Superior temporal gyrus (tissue), 1 donor: ENCODE data around the gene MGAT4B.

Source experiments
- DNase-seq: peaks from one replicate; pipeline ENCODE4 v3.0.0-alpha.2; 2016; ENCODE audit errors: extremely low spot score

MGAT4B gene

GRCh38 chr5:179825655-179826182 is 19.1 kb upstream of the MGAT4B start:
- no peak for DNase-seq

- no peak for DNase-seq
These were observed 18.1 kb upstream of the MGAT4B start for GRCh38 chr5:179824745-179825112.

- DNase-seq = no peak
These were observed 17.5 kb upstream of the MGAT4B start for GRCh38 chr5:179823937-179824744.

- no peak for DNase-seq
These were observed 15.9 kb upstream of the MGAT4B start for GRCh38 chr5:179822444-179822990.

- no peak for DNase-seq
These were observed 15.4 kb upstream of the MGAT4B start for GRCh38 chr5:179822059-179822432.

- peak; percentile 88 for DNase-seq
These were observed 14.8 kb upstream of the MGAT4B start for GRCh38 chr5:179821298-179822058.

- DNase-seq = peak; percentile 91
These were observed 14.0 kb upstream of the MGAT4B start, which contains the start of gene SQSTM1 for GRCh38 chr5:179820483-179821297. TSS of gene SQSTM1 (plus strand) at chr5:179820905. CDS start at chr5:179820937, 32 bp downstream.

GRCh38 chr5:179820127-179820482 is 13.4 kb upstream of the MGAT4B start:
- peak; percentile 36 for DNase-seq

DNA sequence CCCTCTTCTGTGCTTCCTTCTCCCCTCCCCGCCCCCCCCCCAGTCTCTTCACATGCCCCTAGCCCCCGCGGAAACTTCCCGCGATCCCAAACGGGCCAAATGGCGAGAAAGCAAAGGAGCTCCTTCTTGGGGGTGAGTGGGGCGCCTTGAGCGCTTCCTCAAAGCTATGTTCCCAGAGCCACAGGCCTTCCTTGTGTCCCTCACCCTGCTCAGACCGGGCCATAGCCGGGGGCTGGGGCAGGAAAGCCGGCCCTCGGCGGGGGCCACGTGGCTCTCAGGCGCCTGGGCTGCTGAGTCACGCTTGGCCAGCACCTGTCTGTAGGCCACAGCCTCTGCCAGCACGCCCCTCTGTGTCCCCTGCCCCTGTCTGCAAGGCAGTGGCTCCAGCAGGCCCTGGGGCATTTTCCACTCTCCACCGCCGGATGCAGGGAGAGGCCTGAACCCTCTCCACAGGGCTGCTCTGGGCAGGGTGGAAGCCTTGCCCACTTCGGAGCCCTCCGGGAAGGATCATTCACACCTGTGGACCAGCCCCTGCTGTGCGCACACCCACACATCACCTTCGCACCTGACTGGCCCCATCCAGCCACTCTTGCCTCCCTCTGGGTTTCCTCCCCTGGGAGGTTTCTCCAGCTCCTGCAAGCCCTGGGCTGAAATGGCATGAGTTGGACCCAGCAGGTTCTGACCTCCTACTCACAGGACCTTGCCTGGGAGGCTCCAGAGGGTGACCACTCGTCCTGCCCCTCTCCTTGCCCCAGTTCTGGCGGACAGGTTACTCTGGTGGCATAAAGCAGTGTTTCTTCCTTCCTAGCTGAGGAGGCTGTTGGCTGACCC is 12.8 kb upstream of the MGAT4B start:
- DNase-seq = peak; percentile 70

DNA sequence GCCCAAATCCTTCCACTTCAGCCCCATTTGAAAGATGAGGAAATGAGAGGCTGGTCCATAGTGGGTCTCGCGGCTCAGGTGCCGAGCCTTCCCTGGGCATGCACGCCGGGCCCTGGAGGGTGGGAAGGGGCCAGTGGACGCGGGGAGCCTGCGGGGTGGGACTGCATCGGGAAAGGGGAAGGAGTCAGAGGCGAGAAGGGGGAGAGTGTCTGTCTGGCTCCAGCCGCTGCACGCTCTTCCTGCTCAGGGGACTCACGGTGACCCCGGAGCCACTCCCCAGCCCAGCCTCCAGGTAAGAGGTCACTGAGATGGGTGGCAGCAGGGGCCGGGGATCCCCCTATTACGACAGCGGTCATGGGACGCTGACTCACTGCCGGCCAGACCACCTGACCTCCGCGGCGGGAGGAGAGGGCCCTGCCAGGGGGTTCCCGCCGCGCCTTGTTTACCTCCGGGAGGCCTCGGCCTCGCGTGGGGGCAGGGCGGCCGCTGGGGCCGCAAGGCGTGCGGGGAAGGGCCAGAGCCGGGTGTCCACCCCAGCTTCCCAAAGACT is 12.2 kb upstream of the MGAT4B start:
- DNase-seq = peak; percentile 93

- DNase-seq = no peak
These were observed 11.5 kb upstream of the MGAT4B start for GRCh38 chr5:179817890-179818745.

DNA sequence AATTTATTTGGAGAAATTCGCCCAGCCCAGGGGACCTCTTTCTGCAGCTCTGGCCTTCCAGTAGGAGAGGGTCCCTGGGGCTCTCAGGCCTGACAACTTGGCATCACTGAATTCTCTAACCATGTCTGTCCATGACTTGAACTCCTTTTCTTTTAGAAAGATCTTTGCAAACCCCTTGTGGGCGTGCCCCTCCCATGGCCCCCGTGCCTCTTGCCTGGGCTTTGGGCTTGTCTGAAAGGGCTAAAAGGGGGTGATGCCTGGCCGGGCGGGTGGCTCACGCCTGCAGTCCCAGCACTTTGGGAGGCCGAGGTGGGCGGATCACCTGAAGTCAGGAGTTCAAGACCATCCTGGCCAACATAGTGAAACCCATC is 10.8 kb upstream of the MGAT4B start:
- DNase-seq = no peak

GRCh38 chr5:179816796-179817469 is 10.3 kb upstream of the MGAT4B start:
- DNase-seq = no peak

DNA sequence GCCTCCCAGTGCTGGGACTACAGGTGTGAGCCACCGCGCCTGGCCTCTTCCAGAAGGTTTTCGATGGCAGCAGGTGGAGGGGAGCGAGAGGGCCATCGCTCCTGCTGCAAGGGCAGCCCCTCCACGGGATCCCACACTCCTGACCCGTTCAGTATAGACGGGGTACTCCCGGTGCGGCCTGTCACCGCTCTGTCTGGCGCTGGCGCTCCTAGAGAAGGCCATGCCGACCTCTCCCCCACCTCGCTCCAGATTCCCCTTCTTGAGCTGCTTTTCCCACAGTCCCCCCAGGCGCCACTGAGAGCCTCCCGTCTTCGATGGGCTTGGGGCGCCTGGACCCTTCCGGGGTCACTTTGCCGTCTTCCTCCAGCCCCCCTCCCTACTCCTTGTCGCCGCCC is 9.7 kb upstream of the MGAT4B start:
- DNase-seq = no peak

DNA sequence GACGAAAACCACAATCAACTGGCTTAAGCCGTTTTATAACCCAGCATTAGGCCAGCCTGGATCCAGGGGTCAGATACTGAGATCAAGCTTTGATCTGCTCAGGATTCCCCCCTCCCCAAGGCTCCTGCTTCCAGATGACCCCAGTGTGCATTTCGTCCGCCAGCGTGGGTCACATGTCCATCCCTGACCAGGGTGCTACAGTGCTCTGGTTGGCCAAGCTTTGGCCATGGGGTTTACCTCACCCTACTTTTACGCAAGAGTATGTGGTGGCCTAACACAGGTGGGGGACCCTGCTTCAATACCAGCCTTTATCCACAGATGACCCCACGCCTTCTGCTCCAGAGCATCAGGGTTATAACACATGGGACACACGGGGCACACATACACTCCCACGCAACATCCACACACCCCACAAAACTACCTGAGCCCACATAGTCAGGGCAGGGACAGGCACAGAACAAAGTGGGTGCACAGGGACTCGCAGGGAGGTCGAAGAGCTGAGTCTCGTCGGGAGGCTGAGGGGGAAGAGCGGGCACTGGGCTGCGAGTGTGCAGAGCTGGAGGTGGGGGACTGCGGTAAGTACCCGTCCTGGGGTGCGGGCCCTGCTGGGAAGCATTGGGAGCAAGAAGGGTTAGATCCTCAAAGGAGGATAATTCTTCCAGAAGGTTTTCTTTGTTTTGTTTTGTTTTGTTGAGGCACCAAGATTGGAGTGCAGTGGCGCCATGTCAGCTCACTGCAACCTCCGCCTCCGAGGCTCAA is 9.0 kb upstream of the MGAT4B start:
- no peak for DNase-seq

DNA sequence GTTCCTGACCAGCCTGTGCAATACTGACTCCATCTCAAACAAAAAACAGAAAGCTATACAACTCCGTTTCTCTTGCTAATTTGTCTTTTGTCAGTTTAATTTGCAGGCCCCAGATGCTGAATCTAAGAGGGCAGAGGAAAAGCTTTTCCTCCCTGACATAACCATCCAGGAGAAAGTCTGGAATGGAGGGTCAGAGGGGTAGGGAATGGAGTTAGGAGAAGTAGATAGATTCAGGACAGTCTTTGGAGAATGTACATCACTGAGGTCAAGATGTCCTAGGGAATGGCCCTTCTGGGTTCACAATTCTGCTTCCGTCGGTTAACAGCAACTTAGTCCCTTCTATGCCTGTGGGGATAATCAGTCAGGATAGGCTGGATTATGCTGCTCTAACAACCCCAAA is 7.4 kb upstream of the MGAT4B start:
- no peak for DNase-seq

DNA sequence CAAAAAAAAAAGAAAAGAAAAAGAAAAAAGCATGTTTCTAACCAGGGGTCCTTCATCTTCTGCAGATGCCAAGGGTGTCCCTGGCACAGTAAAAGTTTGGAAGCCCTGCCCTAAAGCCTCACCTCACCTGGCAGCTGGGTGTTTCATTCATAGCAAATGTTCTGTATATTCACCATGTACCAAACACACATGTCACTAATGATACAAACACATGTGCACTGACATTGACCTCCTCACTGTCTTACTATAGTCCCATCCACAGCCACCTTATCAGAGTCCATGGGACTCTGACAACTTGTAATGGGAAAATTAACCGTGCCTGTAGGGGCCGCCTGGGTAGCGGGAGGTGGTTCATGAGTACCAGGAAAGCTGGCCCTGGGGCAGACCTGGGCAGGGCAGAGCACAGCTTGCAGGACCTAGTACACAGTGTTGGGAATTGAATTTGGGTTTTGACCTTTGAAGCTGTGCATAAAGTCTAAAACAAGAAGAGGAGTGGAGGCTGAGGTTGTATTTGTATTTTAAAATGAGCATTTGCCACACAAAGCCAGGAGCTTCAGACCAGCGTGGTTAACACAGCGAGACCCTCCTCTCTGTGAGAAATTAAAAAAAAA is 6.4 kb upstream of the MGAT4B start:
- DNase-seq = no peak
